ENCODE data around the gene ZNF674. TPM values are rescaled to one million over a fixed set of nuclear protein-coding genes. Genes with fewer than 3 reads are reported as not detected.

Gene ZNF674
- total RNA-seq, 2 donors from 2014 or later: 0.99 to 10.4 TPM

DNA sequence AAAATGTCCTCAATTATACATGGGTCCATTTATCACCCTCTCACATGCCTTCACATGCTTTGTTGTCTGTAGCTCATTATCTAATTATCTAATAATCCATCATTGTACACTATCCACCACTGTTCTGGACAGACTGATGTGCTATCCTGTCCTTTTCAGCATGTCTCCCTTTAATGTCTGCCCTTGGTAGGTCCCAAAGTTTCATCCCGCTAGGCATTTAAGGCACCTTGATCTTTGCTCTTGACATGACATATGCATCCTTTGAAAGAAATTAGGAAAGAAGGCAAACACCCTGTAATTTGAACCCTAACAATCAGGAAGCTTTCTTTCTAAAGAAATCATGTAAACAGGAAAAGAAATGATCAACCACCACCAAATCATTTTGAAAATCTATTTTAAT, 34.0 kb upstream of the ZNF674 start:
- intact Hi-C loops (cut with DNase I): no loop called here
- Histone ChIP-seq H3K9me3 (no peaks in the 10 kb centered on the region), H3K36me3 (replicated peaks in 1 of 2; ENCODE audit: insufficient read depth in 1 of 2, low read depth in 2 of 2) (no peaks in the 10 kb centered on the region), H3K27me3 (no peaks in the 10 kb centered on the region), H3K4me3 (no peak overlapping the region), H3K27ac (no peak overlapping the region), H3K4me1 (peaks cover 11% of the 10 kb centered on the region)
- 91 to 100% methylated on average over 1 of the region's 1 CpG for WGBS, 2 donors
- TF ChIP-seq POLR2A (IDR thresholded peaks at IDR 0.05): no peak
- TF ChIP-seq, protein P1, sequence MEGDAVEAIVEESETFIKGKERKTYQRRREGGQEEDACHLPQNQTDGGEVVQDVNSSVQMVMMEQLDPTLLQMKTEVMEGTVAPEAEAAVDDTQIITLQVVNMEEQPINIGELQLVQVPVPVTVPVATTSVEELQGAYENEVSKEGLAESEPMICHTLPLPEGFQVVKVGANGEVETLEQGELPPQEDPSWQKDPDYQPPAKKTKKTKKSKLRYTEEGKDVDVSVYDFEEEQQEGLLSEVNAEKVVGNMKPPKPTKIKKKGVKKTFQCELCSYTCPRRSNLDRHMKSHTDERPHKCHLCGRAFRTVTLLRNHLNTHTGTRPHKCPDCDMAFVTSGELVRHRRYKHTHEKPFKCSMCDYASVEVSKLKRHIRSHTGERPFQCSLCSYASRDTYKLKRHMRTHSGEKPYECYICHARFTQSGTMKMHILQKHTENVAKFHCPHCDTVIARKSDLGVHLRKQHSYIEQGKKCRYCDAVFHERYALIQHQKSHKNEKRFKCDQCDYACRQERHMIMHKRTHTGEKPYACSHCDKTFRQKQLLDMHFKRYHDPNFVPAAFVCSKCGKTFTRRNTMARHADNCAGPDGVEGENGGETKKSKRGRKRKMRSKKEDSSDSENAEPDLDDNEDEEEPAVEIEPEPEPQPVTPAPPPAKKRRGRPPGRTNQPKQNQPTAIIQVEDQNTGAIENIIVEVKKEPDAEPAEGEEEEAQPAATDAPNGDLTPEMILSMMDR (IDR thresholded peaks at IDR 0.05): no peak
- ATAC-seq: no peak
- DNase-seq: no peak

DNA sequence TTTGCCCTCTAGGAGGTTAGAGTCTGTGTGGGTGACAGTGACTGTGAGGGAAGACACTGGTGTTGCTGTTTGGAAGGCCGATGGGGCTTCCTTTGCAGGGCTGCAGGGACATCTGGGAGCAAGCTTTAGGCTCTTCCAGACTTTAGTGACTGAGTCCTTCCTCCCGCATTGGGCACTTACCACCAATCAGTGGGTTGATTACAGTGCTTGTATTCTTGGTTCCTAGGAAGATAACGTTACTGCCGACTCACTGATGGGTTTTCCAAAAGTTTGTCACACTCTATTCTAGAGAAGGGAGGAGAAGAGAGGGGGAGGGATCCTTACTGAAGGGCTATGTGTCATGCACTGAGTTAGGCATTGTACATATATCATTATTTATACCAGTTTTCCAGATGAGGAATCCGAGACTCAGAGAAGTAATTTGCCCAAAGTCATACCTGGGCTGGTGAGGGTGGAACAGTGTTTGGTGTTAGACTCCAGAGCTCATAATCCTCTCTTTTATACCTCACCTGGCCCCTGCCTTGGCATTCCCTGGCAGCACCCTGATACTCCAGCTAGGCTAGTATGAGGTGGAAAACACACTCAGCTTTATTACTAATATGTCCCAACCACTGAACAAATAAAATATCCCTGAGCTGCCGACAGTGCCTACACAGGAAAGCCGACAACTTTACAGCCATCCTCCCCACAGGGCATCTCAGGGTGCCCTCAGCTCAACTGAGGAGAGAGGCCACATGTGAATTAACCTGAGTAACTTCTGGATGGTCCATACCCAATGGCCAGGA, 32.2 kb upstream of the ZNF674 start:
- Histone ChIP-seq H3K27ac (no peak overlapping the region), H3K27me3 (no peaks in the 10 kb centered on the region), H3K4me3 (no peak overlapping the region), H3K36me3 (replicated peaks in 1 of 2; ENCODE audit: insufficient read depth in 1 of 2, low read depth in 2 of 2) (no peaks in the 10 kb centered on the region), H3K4me1 (peaks cover 13% of the 10 kb centered on the region), H3K9me3 (no peaks in the 10 kb centered on the region)
- DNase-seq (no peak), ATAC-seq (no peak)
- 80 to 86% methylated on average over 4 to 7 of the region's 7 CpGs for WGBS, 2 donors
- intact Hi-C loops (cut with DNase I): no loop called here
- TF ChIP-seq, protein P1 (IDR thresholded peaks at IDR 0.05): no peak
- no peak for TF ChIP-seq POLR2A (IDR thresholded peaks at IDR 0.05)

DNA sequence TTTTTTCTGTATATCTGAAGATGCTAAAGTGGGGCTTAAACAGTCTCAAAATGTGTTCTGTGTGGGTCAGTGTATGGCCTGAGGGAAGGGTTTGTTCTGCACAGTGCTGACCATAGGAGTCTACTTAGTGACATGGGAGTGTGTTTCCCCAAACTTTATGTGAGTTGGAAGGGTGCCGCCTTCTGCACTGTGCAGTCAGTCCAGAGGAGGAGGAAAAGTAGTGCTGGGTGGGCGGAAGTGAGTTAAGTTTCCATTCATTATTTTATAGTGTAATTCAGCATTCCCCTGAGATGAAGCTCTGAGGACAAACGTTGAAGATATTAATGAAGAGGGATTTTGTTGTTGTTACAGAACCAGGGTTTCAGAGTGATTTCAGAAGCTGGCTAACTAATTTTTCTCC, 31.2 kb upstream of the ZNF674 start:
- 61 to 83% methylated on average over 3 of the region's 3 CpGs for WGBS, 2 donors
- Histone ChIP-seq H3K4me3 (no peak overlapping the region), H3K9me3 (no peaks in the 10 kb centered on the region), H3K4me1 (peaks cover 13% of the 10 kb centered on the region), H3K36me3 (replicated peaks in 1 of 2; ENCODE audit: insufficient read depth in 1 of 2, low read depth in 2 of 2) (no peaks in the 10 kb centered on the region), H3K27me3 (no peaks in the 10 kb centered on the region), H3K27ac (no peak overlapping the region)
- DNase-seq (peak in 1 of 4 donors; percentile 12), ATAC-seq (no peak)
- intact Hi-C loops (cut with DNase I): no loop called here
- TF ChIP-seq POLR2A (IDR thresholded peaks at IDR 0.05): no peak
- TF ChIP-seq, protein P1 (IDR thresholded peaks at IDR 0.05): no peak

DNA sequence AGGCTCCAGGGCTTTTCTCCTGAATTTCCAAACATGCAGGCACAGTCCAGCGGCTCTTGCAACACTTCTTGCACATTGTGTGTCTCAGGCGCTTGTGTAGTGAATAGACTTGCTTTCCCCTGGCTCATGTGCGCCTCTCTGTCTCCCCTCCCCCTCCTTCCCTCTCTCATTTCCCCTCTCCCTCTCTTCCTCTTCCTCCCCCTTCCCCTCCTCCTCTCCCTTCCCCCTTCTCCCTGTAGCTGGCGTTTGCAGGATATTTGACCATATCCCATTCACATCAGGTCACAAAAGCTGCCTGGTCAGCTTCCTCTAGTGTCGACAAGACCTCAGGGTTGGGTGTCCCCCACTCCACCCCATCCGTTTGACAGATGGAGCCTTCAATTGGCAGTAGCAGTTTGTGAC, 30.8 kb upstream of the ZNF674 start:
- H3K4me3 ChIP-seq: no peak overlapping the region
- H3K36me3 ChIP-seq (replicated peaks in 1 of 2; ENCODE audit: insufficient read depth in 1 of 2, low read depth in 2 of 2): no peaks in the 10 kb centered on the region
- intact Hi-C loops (cut with DNase I): no loop called here
- H3K27ac ChIP-seq: no peak overlapping the region
- H3K27me3 ChIP-seq: no peaks in the 10 kb centered on the region
- H3K9me3 ChIP-seq: no peaks in the 10 kb centered on the region
- WGBS, 2 donors: 69% methylated on average over 3 to 6 of the region's 6 CpGs
- peak in 1 of 4 donors; percentile 22 for DNase-seq
- no peak for TF ChIP-seq POLR2A (IDR thresholded peaks at IDR 0.05)
- TF ChIP-seq, protein P1 (IDR thresholded peaks at IDR 0.05): no peak
- ATAC-seq: no peak
- peaks cover 13% of the 10 kb centered on the region for H3K4me1 ChIP-seq

DNA sequence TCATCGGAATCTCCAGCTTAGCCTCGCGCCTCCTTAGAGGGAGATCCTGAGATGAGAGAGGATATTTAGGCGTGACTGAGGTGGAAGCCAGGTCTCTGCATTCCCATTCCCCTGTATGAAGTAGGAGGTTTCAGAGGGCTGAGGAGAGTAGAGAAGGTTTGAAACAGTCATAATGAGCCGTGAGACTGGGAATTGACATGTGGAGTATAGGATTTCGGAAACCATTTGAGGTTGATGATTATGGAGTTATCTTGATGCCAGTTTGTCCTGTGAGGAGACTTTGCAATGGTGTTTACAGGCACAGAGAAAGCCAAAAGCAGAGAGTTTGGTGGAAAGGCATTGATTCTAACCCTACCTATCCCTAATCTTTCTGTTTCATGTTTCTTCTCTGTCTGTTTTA, 30.4 kb upstream of the ZNF674 start:
- H3K27ac ChIP-seq: no peak overlapping the region
- no peak for DNase-seq
- 58 to 60% methylated on average over 6 of the region's 6 CpGs for WGBS, 2 donors

More for the DNA sequence above, 30.4 kb upstream of the ZNF674 start:
- Histone ChIP-seq H3K27me3 (no peaks in the 10 kb centered on the region), H3K36me3 (replicated peaks in 1 of 2; ENCODE audit: insufficient read depth in 1 of 2, low read depth in 2 of 2) (no peaks in the 10 kb centered on the region), H3K4me1 (peaks cover 13% of the 10 kb centered on the region), H3K4me3 (no peak overlapping the region), H3K9me3 (no peaks in the 10 kb centered on the region)
- TF ChIP-seq, protein P1 (IDR thresholded peaks at IDR 0.05): no peak
- no peak for TF ChIP-seq POLR2A (IDR thresholded peaks at IDR 0.05)
- no peak for ATAC-seq
- intact Hi-C loops (cut with DNase I): no loop called here
